HG03060 (cell line): ENCODE data around the gene GMPS.
"Not testable (repeated sequence)": the region's sequence is repeated elsewhere in the genome, so short reads cannot be mapped to it uniquely, and the experiment has no call there.

ENCODE experiments used
- ATAC-seq: cut with Tn5 transposase; IDR thresholded peaks from one replicate; pipeline ENCODE4 v1.9.1; 2021; ENCODE audit warnings: low read depth, moderate number of reproducible peaks; ENCODE audit not compliant: unreplicated experiment

Gene GMPS

DNA sequence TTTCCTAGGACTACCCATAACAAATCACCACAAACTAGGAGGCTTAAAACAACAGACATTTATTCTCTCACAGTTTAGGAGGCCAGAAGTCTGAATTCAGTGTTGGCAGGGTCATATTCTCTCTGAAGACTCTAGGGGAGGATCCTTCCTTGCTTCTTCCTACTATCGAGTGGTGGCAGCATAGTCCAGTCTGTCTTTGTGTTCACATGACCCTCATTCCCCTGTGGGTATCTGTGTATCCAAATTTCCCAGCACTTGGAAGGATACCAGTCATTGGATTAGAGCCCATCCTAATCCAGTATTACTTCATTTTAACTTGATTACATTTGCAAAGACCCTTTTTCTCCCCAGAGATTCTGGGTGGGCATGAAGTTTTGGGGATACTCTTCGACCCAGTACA lies 63.8 kb downstream of the GMPS start:
- ATAC-seq, result no peak

GRCh38 chr3:155938409-155938808 lies 68.0 kb downstream of the GMPS start:
- ATAC-seq, result no peak

DNA sequence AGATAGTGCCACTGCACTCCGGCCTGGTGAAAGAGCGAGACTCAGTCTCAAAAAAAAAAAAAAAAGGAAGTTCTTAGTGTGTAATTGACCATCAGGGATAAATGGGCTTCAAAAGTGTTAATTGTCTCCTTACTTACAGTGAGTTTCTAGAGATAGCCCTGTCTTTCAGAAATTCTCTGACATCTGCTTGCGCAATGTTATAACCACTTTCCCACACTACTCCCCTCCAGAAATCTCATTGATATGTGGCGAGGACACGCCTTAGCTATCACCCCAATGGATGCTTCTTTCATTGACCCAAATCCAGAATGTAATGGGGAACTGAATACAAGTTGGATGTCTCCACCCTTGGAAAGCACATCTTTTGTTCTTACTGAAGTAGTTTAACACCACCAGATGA lies 70.9 kb downstream of the GMPS start:
- no peak for ATAC-seq

DNA sequence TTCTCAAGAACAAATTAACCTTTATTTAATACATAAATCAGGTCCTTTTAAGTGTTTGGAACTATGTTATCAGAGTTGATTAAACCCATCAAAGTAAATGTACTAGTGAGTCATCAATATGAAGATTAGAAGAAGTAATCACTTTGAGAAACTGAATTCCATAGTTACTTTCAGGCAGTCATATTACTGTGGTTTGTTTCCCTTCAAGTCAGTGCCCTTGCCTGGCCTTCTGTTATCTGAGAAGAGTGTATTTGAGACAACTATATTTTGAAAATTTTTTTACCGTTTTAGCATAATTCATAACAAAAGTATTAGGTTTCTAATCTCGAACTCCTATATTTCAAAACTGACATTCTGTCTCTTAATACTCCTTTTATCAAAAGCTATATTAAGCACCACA lies 73.6 kb downstream of the GMPS start:
- no peak for ATAC-seq

- no peak for ATAC-seq
Measured at GRCh38 chr3:155946178-155946577, 75.7 kb downstream of the GMPS start.

GRCh38 chr3:155948476-155948875 lies 78.0 kb downstream of the GMPS start:
- no peak for ATAC-seq

- ATAC-seq, result no peak
Measured at GRCh38 chr3:155949453-155950217, 79.2 kb downstream of the GMPS start.

DNA sequence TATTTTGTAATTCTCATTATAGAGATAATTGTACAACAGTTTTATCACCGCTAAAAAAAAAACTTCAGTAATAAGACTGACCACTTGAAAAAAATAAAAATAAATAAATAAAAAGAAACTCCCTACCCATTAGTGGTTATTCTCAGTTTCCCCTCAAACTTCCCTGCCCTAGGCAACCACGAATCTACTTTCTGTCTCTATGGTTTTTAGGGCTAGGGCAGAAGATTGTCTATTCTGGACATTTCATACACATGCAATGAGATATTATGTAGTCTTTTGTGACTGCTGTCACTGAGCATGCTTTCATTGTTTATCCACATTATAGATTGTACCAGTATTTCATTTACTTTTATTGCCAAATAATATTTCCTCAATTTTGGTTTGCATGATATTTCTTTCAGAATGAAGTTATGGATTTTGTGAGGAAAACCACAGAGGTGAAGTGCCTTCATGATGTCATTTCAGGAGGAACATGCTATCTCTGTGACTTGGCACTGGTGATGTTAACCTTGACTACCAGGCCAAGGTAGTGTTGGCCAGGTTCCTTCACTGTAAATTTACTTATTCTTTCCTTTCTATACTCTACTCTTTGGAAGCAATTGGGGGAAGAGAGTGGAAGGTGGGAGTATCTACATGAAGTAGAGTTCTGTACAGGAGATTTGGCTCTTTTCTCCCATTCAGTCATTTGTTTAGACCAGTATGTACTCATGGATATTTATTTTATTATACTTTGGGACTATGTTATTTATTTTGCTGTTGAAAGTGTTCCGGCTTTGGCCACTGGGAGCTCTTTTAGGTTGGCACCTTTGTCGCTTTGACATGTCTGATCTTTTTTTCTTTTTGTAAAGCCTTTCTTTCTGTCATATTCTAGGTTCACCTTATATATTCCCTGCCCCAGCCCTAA lies 86.3 kb downstream of the GMPS start:
- ATAC-seq, result no peak

- no peak for ATAC-seq
Measured at GRCh38 chr3:155957412-155957880, 87.0 kb downstream of the GMPS start.

GRCh38 chr3:155958676-155959075 lies 88.2 kb downstream of the GMPS start:
- no peak for ATAC-seq

DNA sequence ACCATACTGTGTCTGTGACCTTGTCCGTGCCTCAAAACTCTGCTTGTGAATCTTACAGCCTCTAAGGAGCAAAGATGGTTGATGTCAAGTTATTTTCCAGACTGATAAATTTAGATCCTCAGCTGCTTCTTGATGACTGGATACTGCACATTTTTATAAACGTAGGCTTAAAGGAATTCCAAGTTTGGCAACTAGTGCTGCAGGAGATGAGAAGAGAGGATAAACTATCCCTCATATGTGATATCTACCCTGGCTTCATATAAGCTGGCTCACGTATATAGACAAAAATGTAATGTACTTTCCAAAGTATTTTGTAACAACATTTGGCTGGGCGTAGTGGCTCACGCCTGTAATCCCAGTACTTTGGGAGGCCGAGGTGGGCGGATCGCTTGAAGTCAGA lies 89.6 kb downstream of the GMPS start:
- ATAC-seq, result no peak

GRCh38 chr3:155961044-155961443 lies 90.6 kb downstream of the GMPS start:
- not testable (repeated sequence) for ATAC-seq

- ATAC-seq, result no peak
Measured at GRCh38 chr3:155963570-155963969, 93.1 kb downstream of the GMPS start.

- ATAC-seq, result no peak
Measured at GRCh38 chr3:155970398-155970797, 99.9 kb downstream of the GMPS start.

DNA sequence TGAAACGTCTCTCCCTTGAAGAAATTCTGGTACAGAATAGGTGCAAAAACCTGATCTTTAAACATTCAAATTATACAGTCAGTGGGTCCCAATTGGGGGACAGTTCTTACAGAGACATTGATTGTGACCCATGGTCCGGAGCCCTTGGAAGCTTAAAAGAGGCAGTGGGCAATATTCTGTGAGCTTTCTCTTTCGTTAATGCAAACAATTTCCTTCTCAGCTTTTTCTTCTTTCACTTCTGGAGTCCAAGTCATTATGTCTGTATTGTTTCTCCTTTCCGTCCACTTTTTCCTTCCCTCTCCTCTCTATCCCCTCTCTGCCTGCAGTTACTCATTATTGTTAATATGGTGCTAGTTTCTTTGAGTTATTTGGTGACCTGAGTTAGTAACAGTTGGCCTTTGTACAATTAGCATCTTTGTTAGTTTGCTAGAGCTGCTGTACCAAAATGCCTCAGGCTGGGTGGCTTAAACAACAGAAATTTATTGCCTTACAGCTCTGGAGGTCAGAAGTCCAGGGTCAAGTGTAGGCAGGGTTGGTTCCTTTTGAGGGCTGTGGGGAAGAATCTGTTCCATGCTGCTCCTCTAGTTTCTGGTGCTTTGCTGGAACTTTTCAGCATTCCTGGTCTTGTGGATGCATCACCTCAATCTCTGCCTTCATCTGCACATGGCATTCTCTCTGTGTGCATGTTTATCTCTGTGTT lies 102.6 kb downstream of the GMPS start:
- ATAC-seq, result no peak

GRCh38 chr3:155978324-155978723 lies 107.9 kb downstream of the GMPS start:
- ATAC-seq, result no peak

- no peak for ATAC-seq
Measured at GRCh38 chr3:155979746-155980145, 109.3 kb downstream of the GMPS start.

DNA sequence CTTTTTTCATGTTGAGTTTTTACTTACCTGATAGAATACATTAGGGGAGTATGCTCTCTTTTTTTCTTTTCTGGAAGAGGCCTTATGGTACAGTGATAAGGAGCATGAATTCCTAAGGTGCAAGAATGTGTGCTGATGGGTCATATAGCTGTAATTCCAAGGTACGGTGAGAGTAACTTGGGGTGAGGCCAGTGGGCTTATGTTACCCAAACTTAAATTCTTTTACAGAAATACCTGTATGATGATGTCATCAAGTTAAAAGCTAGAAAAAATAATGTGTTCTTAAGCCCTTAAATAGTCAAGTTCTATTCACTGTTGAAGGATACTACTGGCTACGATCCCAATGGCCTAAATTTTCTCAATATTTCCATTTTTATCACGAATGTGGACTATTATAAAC lies 111.2 kb downstream of the GMPS start:
- ATAC-seq, result no peak

GRCh38 chr3:155983834-155984474 lies 113.5 kb downstream of the GMPS start:
- ATAC-seq, result no peak

- ATAC-seq, result no peak
Measured at GRCh38 chr3:155984791-155985417, 114.5 kb downstream of the GMPS start.
